Fibroblast of peridontal ligament (primary cell): ENCODE data around the gene GRIN1.

ENCODE experiments used
- DNase-seq: peaks from one replicate; pipeline ENCODE4 v3.0.0-alpha.2; 2010; ENCODE audit errors: extremely low read depth

GRIN1 gene

DNA sequence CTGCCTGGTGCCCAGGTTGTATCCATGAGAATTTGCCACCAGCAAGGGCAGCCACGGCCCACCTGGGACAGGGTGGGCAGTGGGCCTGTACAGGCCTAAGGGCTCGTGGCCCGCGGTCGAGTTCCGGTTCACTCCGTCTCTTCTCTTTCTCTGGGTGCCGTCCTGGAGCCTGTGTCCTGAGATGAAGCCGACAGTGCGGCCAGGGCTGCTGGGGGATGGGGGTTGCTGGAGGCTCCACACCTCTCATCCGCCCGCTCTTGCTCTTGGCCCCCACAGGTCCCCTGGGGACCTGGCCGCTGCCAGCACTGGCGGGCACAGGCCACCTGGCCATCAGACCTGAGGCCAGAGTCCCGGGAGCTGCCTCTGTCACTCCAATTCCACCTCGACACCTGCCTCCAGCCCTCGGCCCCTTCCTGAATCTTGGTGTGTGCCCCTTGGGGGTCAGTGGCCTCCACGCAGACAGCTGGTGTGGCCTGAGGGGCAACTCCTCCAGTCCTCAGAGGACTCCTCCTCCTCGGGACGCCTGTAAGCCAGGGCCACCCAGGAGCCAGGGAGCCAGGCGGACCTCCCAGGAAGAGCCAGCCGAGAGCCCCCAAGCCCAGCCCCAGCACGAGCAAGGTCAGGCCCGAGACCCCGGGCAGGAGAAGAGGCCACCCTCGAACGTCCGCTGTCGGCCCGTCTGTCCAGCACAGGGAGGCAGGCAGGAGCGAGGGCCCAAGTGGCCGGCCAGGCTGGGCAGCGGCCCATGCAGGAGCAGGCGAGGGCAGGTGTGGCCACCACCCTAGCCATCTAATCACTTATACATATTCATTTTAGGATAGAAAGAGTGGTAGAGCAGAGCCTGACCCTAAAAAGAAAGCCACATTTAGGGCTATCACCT lies 25.7 kb downstream of the GRIN1 start:
- DNase-seq = no peak

DNA sequence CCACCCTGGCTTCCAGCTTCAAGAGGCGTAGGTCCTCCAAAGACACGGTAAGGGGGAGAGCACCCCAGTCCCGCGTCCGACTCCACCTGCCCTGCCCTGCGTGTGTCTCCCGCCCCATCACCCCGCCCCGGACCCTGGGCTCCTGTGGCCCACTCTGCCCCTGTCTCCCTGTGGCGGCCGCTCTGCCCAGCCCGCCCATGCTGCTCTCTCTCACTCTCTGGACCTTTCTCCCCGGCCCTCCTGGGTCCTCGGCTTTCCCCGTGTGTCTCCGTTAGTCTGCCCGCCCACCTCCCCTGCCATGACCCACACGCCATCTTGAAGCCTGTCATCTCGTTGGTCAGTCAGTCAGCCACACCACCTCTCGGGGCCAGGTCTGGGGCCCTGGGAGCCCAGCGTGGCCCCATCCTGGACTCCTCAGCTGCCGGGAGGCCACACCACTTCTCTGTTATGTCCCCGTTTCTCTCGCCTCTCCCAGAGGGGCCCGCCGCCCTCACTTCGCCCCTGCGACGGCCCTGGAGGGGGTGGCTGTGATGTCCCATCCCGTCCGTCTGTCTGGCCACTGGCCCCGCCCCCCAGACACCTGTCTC lies 26.4 kb downstream of the GRIN1 start:
- DNase-seq = no peak

DNA sequence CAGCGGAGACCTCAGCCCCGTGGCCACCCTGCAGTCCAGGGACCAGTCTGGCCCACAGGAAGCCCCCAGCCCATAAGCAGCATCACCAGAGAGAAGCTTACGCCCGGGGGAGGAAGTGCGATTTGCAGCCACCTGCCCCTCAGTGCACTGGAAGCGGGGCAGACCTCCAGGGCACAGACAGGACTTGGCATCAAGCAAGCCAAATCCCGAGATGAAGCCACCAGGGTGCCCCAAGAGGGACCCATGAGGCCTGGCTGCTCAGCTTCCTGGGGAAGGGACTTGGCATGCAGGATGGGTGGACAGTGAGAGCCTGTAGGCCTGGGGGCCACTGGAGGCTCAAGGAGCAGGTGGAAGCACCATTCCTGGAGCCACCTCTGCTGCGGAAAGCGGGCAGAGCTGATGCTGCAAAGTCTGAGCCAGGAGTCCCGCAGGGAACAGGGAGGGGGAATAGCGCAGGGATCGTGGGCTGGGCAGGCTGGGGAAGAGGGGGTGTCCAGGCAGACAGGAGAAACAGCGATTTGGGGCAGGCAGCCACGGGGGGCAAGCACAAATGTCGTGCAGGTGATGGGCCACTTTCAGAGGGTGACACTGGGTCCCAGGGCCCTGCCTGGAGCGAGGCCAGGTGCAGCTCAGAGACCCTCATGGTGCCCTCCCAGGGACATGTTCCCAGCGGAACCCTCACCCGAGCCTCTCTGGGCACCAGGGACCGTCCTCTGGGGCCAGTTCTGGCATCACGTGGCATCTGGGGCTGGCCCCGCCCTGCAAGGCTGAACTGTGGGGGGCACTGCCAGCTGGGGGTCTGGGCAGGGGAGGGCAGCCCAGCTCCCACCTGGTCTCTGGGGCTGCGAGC lies 27.7 kb downstream of the GRIN1 start:
- no peak for DNase-seq

DNA sequence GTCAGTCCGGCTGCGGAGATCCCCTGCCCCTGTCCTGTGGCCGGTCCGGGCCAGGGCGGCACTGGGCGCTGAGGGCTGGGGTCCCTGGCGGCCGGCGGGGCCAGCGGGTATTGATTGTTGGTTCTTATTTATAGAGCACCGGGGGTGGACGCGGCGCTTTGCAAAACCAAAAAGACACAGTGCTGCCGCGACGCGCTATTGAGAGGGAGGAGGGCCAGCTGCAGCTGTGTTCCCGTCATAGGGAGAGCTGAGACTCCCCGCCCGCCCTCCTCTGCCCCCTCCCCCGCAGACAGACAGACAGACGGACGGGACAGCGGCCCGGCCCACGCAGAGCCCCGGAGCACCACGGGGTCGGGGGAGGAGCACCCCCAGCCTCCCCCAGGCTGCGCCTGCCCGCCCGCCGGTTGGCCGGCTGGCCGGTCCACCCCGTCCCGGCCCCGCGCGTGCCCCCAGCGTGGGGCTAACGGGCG lies 28.4 kb downstream of the GRIN1 start:
- DNase-seq = no peak

DNA sequence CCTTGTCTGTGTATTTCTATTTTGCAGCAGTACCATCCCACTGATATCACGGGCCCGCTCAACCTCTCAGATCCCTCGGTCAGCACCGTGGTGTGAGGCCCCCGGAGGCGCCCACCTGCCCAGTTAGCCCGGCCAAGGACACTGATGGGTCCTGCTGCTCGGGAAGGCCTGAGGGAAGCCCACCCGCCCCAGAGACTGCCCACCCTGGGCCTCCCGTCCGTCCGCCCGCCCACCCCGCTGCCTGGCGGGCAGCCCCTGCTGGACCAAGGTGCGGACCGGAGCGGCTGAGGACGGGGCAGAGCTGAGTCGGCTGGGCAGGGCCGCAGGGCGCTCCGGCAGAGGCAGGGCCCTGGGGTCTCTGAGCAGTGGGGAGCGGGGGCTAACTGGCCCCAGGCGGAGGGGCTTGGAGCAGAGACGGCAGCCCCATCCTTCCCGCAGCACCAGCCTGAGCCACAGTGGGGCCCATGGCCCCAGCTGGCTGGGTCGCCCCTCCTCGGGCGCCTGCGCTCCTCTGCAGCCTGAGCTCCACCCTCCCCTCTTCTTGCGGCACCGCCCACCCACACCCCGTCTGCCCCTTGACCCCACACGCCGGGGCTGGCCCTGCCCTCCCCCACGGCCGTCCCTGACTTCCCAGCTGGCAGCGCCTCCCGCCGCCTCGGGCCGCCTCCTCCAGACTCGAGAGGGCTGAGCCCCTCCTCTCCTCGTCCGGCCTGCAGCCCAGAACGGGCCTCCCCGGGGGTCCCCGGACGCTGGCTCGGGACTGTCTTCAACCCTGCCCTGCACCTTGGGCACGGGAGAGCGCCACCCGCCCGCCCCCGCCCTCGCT lies 29.0 kb downstream of the GRIN1 start:
- DNase-seq = no peak

DNA sequence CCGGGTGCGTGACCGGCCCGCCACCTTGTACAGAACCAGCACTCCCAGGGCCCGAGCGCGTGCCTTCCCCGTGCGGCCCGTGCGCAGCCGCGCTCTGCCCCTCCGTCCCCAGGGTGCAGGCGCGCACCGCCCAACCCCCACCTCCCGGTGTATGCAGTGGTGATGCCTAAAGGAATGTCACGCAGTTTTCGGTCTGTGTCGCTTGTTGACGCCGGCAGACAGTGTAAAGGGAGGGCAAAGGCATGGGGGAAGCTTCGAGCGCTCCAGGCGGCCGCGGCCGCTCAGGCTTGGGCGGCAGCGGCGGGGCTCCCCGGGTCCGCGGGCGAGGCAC lies 29.6 kb downstream of the GRIN1 start:
- DNase-seq = no peak

DNA sequence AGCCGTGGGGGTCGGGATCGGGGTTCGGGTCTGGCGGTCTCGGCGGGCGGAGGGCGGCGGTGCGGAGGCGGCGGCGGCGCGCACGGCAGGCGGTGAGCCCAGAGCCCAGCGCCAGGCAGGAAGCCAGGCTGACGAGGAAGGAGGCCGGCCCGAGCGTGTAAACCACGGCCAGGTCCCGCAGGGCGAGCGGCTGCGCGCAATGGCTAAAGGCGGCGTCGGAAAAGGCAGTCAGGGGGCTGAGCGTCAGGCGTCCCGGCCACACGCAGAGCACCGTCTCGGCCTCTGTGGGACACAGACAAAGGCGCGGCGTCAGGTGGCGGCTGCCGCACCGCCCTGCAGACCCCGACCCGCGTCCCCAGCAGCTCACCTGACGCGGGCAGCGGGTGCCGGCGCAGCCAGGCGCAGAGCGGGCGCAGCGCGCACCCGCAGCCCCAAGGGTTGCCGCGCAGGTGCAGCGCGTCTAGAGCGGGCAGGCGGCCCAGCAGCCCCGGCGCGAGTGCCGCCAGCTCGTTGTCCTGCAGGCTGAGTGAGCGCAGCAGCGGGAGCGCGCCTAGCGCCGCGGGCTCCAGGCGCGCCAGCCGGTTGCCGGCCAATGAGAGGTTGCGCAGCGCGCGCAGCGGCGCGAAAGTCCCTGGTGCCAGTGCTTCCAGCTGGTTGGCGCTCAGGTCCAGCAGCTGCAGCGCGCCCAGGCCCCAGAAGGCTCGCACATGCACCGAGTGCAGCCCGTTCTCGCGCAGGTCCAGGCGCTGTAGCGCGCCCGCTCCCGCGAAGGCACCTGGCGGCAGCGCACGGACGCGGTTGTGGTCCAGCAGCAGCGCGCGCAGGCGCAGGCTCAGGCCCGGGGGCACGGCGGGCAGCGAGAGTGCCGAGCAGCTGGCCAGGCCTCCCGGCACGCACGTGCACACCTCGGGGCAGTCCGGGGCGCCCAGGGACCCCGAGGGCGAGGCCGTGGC lies 30.2 kb downstream of the GRIN1 start:
- no peak for DNase-seq

DNA sequence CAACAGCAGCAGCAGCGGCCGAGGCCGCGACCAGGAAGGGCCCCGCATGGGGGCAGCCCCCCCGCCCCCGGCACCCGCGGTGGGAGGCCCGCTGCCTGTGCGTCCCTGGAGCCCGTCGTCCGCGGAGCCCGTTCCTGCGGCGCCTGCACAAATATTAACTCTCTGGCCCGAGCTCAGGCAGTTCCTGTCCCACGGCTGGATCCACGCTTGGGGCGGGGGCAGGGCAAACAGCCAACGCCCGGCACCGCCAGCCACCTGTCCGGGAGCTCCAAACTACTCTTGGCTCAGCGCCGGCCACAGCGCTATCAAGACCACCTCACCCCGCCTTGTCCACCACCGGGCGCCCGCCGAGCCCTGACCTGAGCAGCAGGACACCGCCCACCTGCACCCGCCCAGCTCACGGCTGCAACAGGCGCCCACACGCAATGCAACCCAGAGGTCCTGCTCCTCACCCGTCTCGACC lies 31.0 kb downstream of the GRIN1 start, which contains the start of gene LRRC26:
LRRC26 (minus strand) TSS at position 156 of the 463 bp plus-strand sequence; CDS start at position 48, 108 bp downstream.
- DNase-seq = no peak

DNA sequence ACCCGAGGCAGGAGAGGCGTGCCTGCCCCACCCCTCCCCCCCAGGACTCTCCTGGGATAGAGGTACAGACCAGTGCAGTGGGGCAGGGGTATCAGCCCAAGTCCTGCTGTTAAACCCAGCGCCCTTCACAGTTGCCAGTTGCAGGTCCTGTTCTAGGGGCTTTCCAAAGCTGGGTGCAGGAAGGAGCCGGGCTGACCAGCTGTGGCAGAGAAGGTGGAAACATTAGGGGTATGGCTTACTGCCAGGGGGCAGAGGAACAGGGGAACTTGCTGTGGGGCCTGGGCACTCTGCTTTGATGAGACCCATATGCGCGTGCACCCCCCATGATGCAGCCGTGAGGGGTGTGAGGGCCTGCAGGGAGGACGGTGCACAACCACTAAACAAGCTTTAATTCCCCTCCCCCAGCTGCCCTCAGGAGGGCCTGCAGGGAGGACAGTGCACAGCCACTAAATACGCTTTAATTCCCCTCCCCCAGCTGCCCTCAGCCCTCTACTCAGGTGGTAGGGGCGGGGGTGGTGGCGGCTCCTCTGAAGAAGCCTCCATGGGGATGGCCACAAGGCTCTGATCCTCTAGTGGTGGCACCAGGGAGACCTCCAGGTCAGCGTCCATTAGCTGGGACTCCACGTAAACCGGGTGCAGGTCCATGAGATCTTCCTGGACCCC lies 31.7 kb downstream of the GRIN1 start:
- DNase-seq = no peak

DNA sequence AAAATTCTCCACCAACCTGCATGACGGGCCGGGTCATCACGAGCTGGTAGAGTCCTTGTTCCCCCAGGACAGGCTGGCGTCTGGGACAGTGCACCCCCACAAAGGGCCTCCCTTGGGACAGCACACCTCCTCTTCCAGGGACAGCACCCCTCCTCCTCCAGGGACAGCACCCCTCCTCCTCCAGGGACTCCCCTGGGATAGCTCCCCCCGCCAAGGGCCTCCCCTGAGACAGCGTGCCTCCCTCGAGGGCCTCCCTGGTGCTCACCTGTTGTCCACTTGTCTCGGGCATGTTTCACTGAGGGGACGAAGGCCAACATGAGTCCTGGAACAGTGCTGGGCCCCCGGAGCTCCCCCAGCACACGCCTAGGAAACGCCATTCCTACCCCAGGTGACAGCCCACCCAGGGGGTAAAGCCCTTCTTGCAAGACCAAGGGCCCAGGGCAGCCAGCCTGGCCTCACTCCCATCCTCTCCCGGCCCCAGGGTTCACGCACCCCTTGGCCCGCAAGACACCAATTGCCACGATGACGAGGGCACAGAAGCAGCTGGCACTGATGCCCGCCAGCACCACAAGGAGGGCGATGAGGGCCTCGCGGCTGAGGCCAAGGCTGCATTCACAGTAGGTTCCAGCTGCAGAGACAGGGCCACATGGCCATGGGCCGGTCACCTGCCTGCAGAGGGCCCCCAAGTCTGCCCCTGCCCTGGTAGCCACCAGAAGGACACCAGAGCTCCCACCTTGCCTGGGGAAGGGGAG lies 32.4 kb downstream of the GRIN1 start:
- no peak for DNase-seq

DNA sequence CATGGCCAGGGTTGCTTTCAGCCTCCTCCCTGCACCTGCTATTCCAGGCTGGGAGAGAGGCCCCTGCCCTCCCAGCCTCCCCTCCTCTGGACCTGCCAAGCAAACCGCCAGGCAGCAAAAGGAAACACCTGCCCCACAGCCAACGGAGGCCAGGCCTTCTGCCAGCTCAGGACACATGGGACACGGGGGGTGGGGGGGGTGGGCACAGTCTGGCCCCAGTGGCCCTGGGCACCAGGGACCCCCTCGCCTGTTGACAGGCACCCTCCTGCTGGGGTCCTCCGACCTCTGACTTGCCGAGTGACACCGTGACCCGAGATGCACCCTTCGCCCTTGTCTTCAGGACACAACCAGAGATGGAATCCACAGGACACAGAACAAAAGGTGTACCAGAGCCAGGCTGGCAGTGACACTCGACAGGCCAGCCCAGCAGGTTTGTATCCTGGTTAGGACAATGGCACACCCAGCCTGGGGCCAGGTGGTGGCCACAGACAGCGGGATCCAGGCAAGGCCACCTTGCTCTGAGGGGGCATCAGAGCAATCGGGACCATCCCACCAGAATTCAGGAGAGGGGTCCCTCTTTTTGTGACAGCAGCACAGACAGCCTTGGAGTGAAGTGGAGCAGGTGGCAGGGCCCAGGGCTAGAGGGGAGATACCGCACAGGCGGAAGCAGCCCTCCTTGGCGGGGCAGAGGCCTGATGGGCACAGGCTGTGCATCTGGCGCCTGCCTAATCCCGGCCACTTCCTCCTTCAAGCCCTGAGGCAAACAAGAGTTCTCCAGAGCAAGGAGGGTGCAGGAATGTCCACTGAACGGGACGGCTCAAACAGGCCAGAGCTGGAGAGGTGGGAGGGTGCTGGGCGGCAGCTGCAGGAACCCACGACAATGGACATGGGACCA lies 34.2 kb downstream of the GRIN1 start:
- DNase-seq = no peak

DNA sequence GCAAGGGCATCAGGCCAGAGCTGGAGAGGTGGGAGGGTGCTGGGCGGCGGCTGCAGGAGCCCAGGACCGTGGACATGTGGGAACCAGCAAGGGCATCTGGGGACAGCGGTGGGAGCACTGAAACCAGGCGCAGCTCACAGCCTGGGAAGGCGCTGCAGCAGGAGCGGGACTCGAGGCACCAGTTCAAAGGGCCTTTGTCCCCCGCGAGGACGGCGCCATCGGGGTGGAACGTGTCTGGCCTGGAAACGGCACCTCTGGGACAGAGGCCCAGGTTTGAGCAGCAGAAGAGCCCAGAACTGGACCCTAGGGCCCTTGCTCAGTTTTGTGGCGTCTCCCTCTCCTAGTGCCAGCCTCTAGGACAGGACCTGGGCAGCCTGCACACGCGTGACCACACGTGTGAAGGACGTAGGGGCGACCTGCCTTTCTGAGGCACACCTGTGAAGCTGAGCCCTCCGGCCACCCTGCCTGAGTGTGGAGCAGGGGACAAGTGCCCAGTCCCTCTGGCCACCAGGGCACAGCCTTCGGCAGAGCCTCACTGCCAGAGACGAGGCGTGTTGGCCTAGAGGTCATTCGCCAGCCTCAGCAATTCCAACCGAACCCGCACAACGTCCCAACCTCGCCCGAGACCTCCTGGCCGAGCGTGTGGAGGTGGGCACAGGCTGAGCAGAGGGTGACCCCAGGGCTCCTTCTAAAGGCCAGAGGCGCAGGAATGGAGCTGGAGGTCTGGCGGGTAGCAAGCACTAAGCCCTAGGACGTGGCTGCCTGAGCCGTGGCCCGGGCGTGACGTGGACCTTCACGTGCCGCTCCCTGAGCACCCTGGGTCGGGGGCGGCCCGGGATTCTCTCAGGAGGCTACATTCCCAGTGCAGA lies 35.1 kb downstream of the GRIN1 start:
- no peak for DNase-seq

DNA sequence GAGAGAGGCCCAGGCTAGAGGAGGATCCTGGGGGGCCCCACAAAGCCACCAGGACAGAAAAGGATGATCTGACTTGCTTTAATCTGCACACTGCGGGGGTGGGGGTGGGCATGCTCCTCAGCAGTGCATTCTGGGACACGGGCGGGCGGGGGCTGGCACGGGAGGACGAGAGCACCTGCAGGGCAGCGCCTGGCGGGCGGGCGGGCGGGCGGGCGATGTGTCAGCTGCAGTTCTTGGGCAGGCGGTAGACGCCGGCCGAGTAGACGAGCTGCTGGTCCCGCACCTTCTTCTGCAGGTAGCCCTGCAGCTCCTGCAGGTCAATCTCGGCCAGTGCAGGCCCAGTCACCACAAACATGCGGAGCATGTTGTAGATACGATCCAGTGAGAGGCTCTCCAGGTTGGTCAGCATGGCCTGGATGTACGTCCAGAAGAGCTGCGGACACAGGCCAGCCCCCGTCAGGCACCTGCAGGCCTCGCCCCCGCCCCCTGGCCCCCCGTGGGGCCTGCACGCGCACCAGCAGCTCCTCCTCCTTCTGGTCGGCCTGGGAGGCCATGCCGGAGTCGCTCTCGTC lies 35.9 kb downstream of the GRIN1 start:
- no peak for DNase-seq

DNA sequence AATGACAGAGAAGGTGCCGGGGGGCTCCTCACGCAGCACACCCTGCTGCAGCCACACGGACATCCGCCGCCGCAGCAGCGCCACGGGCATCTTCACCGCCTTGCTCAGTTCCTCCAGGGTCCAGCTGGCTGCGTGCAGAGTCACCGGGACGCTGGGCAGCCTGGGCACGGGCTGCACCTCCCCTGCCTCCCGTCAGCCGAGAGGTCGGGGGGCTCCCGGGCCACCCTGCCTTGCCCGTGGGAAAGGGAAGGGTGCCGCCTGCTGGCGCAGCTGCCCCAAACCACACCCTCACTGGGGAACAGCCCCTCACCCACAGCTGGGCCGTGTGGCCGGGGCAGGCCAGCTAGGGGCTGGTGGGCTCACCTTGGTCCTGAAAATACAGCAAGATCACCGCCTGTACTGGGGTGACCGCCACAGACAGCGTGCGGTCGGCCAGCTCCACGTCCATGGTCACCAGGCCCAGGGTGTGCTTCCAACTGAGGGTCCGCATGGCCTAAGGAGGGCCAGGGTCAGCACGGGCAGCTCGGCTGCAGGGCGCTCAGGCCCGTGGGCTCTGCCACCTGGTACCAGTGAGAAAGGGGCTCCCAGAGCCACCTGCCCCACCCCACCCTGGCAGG lies 36.5 kb downstream of the GRIN1 start:
- no peak for DNase-seq

DNA sequence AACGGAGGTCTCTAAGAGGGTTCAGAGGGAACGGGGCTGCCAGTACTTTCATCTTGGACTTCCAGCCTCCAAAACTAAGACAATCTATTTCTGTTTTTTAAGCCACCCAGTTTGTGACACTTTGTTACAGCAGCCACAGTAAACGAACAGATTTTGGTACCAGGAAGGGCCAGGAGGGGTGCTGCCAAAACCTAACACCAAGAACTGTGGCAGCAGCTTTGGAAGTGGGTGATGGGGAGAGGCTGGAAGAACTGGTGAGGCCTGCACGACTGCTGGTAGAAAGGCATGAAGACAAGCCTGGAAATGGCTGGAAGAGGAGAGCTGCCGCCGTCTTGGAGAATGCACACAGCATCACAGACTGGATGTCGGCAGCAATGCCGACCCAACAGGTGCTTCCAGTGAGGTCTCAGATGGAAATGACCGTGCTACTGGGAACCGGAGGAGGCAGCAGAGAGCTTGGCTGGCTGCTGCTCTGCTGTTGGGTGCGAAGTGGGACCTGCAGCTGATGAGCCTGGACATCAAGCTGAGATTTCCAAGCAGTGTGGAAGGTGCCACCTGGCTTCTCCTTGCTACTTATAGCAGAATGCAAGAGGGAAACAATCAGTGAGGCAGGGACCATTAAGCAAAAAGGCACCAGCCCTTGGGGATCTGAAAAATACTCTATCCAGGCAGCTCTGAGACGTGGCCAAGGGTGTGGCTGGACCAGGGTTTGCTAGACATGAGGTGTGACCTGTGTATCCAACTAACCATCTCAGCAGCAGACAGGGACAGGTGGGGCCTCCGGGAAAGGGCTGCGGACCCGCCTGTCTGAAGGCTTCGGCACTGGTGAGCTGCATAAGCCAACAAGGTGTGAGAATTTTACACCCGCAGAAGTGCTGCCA lies 37.6 kb downstream of the GRIN1 start:
- DNase-seq = no peak
